Stimulated activated CD8-positive, alpha-beta memory T cell treated with anti-CD3 and anti-CD28 coated beads, Interleukin-4, amount 100 ng/mL, for 48 hours (primary cell): ENCODE results near the gene HSD11B1L.
"Not testable (repeated sequence)": the region's sequence is repeated elsewhere in the genome, so short reads cannot be mapped to it uniquely, and the experiment has no call there.

Experiments used
- DNase-seq: peaks from one replicate; pipeline ENCODE4 v3.0.0-alpha.2; 2020

Gene HSD11B1L

DNA sequence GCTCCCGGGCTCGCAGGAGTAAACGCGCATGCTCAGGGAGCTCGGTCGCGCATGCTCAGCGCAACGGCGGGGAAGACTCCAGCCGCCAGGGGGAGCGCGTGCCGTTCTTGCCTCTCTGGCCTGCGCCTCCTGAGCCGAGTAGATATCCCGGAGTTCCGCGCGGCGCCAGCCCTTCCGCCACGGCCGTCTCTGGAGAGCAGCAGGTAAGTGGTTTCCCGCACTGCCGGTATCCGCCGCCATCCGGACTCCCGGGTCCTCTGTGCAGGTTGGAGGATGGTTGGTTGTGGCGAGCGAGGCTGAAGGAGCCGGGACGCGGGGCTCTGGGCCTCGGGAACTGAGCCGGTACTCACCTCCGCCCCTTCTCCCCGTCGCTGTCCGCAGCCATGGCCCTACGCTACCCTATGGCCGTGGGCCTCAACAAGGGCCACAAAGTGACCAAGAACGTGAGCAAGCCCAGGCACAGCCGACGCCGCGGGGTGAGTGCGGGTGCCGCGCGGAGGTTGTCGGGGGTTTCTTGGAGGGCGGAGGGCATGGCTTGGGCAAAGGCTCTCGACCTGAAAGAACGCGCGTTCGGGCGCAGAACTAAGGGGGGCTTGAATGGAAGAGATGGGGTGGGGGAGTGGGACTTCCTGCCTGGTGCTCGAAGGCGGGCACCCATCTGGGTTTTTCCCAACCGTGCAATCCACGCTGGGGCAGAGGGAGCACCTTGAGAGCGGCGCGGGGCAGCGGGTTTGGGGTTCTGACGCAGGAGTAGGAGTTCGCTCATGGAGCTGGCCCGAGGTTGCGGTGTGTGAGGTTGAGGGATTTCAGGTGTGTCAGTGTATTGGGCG lies 9.5 kb downstream of the HSD11B1L start, which contains the start of gene RPL36:
Gene RPL36 (plus strand): TSS at position 171 of the 830 bp plus-strand sequence. CDS start 213 bp downstream, at position 384.
- peak; percentile 100 for DNase-seq

DNA sequence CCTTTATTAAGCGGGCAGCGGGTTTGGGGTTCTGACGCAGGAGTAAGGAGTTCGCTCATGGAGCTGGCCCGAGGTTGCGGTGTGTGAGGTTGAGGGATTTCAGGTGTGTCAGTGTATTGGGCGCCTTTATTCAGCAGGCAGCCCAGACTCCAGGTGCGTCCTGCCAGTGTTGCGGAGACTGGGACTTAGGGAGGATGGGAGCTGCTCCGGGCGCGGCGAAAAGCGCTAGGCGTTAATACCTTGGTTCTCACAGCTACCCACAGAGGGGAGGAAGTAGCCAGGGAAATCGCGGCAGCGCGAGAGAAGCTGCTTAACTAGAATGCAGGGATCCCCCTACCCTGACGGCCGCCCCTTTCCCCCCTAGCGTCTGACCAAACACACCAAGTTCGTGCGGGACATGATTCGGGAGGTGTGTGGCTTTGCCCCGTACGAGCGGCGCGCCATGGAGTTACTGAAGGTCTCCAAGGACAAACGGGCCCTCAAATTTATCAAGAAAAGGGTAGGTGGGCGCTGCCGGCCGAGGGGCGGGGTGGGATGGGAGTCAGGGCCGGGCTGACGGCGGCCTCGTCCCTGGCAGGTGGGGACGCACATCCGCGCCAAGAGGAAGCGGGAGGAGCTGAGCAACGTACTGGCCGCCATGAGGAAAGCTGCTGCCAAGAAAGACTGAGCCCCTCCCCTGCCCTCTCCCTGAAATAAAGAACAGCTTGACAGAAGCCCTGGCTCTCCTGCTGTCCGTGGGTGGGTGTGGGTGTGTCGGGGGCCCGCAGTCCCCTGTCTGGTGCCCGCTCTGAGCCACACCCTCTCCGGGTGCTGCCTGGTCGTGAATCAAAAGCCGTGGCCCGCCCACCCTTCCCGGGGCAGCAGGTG lies 10.4 kb downstream of the HSD11B1L start:
- DNase-seq = peak; percentile 76

DNA sequence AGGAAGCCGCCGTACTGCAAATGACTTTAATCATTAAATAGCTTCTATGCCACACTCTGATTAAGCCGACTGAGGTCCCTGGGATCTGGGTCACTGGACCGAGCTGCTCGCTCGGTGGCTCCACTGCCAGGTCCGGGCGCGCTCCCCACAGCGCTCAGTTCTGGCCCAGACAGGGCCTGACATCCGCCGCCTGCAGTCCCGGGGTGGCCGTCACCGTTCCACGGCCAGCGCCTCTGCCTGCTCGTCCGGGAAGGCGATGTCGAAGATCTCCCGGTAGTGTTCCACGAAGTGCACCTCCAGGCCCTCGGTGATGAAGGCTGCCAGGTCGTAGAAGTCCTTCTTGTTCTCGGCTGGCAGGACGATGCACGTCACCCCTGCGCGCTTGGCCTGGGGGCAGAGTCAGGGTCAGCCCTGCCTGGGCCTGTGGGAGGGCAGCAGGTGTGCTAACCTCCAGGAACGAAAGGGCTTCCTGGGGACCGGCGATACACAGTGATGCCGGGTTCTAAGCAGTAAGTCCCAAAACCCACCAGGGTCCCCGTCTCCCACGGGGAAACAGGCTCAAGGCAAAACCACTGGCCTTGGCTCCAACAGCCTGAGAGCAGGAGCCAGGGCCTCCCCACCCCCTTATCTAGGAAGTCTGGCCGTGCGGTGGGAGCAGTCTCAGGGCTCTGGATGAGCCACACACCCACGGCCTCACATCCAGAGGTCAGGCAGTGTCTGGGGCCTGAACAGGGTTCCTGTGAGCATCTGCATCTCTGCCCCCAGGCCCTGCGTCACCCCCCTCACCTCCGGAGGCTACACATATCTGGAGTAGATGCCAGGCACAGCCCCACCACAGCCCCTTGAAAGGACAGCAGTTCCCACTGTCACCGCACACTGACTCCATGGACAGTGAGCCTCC lies 11.2 kb downstream of the HSD11B1L start:
- DNase-seq = peak; percentile 56

DNA sequence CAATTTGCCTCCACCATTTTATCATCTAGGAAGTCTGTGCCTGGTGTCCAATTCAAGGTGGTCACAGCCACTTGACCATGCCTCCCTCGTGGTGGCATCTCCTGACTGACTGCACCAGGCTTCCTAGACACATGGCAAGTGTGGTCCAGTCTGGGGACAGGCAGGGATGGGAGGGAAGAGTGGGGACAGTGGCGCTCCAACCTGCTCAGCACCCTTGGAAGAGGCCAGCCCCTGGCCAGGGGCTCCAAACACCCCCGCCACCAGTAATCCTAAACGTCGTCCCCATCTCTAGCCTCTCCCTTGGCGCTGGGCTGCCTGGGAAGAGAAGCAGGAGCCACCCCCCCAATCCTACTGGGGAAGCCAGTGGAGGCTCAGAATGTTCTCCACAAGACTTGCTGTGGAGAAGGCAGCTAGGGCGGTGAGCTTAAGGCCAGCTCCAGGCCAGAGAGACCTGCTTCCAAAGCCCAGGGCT lies 11.9 kb downstream of the HSD11B1L start:
- DNase-seq = peak; percentile 36

DNA sequence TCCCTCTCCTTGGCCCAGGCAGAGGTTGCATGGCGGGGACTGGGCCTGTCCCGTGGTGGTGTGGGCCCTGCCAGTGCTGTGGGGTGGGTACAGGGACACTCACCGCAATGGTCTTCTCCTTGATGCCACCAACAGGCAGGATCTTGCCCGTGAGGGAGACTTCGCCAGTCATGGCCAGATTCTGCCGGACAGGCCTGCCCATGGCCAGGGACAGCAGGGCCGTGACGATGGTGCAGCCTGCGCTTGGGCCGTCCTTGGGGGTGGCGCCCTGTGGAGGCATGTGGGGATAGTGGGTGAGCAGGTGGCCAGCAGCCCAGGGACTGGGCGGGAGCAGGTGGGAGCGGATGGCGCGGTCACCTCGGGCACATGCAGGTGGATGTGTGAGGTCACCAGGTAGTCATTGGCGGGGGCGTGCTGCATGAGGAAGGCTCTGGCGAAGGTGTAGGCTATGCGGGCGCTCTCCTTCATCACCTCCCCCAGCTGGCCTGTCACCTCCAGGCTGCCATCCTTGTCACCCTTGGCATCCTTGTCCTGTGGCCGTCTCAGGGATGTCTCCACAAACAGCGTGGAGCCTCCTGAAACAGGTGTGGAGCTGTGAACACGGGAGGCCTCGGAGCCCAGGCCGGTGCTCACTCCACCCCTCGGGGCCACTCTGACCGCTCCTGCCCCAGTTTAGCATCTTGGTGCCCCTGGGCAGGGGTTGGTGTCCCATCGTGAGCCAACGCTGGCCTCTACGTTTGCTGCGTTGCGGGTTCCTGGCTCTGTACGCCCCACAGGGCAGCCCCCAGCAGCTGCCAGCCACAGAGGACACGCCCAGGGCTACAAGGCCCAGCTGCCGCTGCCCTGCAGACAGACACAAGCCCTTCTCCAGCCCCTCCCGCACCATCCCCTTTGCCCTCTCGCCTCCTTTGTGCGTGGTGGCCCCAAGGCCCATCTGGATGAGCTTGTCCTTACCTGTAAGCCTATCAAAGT lies 12.7 kb downstream of the HSD11B1L start:
- peak; percentile 45 for DNase-seq

DNA sequence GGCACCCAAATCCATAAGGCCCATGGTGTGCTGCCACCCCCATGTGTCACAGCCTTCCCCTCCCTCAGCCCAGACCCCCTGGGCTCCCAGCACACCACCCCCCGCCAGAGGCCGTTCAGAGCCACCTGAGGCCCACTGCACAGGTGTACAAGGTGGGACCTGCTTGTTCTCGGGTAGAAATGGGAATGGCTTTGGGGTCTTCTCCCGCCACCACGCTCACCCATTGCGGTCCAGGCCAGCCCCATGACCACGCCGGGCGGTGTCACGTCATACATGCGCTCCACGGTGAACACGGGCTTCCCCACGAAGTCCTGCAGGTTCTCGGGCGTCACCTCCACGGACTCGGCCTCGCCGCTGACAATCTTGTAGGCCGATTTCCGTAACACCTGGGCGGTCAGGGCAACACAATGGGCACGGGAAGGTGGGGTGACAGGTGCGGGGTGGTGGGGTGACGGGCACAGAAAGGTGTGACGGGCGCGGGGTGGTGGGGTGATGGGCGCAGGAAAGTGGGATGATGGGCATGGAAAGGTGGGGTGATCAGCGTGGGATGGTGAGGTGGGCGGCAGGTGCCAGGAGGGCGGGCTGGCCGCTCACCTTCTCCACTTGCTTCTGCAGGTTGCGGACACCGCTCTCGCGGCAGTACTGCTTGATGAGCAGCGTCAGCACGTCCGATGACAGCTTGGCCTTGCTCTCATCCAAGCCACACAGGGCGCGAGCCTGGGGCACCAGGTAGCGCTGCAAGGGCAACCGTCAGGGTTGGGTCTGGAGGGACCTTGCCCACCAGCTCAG lies 13.5 kb downstream of the HSD11B1L start:
- DNase-seq = peak; percentile 44

DNA sequence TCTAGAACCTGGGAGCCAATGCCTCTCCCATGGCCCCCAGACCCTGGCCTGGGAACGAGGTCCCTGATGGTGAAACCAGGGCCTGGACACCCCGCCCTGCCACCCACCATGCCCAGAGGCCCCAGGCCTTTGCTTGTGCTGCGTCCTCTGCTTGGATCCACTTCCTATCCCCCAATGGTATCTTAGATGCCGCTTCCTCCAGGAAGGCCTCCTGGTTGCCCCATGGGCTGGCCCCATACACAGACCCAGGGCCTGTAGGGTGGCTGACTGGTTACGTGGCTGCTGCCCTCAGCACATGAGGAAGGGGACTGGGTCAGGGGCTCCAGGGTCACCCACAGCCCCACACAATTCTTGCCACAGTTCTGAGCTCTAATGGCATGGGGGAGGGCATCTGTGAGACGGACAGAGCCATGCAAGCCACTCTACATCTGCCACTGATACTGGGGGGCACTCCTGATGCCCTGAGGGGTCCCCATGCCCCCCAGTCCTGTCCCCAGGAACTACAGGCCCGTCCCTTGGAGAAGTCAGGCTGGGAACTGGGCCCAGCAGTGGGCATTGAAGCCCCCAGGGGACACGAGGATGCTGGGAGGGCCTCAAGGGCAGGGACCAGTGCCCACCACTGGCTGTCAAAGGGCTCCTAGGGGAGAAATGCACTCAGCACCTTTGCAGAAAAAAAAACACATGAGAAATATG lies 14.3 kb downstream of the HSD11B1L start:
- DNase-seq = no peak

DNA sequence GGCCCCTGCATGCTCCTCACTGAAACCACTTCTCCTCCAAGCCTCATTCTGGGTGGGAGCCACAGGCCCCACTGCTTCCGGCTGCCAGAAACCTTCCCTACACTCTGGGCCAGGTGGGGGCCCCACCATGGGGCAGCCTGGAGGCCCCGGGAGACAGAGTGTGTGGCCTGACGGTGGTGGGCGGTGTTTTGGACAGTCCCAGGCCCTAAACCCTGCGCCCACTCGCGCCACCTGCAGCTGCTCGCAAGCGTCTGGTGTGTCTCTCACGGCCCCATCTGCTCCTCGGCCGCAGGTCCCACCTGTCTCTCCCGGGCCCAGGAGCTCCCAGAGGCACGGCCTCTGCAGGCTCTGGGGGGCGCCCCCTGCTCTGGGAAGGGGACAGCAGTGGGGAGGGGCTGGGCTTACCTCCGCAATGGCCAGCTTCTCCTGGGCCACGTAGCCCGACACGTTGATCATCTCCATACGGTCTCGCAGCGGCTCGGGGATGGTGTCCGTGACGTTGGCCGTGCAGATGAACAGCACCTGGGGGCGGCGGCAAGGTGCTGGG lies 14.9 kb downstream of the HSD11B1L start:
- DNase-seq = no peak

DNA sequence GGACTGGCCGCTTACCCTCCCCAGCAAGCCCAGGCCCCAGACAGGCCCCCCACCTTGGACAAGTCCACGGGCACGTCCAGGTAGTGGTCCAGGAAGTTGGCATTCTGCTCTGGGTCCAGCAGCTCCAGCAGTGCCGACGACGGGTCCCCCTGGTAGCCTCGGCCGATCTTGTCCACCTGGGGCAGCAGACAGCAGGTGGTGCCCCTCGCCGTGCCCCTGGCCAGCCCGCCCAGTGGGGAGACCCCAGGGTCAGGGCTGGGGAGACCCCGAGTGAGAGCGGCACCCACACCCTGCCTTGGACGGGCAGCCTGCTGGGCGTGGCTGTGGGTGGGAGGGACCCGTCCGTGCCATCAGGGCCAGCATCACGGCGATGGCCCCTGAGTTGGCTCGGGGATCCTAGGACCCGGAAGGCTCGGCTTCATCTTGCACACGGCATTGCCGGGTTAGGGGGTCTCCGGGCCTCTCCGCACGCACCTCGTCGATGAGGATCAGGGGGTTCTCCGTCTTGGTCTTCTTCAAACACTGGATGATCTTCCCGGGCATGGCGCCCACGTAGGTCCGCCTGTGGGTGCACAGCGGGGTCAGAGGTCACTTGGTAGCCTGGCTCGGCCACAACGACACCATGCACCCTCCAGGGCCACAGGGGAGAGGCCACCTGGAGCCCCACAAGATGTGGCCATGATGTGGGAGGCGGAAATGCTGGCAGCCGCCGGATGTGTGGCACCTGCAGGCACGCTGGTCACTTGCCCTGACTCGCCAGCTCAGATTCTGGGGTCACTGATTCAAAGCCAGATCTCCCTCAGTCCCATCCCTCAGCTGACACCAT lies 15.6 kb downstream of the HSD11B1L start:
- DNase-seq = no peak

DNA sequence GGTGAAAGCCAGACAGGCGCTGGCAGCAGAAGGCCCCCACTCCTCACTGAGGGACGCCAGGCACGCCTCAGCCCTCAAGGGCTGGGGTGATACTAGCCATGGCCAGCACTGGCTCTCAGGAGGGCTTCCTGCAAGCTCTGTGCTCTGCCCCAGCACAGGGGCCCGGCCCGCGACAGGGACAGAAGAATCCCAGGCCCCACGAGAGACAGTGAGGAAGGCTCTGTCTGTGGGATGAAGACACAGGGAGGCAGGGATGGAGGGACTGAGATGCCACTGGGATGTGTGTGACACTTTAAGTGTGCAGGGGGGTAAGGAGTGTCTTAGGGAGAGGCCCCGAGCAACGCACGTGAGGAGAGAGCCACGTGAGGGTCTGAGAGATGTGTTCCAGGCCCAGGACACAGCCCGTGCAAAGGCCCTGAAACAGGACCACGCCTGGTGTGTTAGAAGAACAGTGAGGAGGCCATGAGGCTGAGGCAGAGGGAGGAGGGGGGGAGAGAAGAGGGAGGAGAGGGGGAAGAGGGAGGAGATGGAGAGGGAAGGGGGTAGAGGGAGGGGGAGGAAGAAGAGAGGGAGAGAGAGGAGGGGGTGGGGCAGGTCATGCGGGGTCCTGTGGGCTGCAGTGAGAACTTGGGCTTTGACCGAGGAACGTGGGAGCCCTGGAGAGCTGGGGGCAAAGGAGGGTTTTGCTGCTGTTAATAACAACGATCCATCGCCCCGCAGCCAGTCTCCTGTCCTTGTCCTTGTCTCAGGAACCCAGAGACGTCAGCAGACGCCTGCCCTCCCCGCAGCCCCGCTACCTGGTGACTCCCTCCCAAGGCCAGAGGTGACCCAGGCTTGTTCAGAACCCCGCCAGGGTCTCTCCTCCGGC lies 16.4 kb downstream of the HSD11B1L start:
- DNase-seq = no peak

DNA sequence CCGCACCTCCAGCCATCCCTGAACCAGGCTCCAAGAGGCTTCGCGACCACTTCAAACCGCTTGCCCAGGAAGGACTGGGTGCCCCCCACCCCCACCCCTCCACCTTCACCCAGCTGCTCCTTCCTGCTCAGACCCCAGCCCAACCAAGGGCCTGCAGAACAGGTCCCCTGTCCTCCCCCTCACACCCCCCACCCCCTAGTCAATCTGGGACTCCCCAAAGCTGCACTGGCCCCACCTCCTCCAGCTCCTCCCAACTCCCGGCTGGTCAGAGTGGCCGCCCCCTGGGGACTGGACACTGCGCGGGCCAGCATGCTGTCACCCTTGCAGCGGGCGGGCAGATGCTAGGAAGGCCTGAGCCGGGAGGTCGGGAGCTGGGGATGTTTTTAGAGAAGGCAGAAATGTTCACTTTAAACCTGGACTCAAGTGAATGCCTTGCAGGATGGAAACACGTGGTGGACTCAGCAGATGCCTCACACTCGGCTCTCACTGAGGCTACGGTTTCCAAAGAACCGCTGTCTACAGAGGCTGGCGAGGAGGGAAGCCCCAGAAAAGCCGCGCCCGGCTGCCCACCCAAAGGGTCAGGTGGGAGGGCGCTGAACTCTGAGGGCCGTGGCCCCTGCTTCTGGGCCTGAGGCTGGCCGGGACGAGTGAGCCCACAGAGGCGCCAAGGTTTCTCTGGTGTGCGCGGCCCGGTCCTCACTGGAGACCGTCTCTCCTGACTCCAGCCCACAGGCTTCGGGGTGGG lies 17.2 kb downstream of the HSD11B1L start:
- no peak for DNase-seq

DNA sequence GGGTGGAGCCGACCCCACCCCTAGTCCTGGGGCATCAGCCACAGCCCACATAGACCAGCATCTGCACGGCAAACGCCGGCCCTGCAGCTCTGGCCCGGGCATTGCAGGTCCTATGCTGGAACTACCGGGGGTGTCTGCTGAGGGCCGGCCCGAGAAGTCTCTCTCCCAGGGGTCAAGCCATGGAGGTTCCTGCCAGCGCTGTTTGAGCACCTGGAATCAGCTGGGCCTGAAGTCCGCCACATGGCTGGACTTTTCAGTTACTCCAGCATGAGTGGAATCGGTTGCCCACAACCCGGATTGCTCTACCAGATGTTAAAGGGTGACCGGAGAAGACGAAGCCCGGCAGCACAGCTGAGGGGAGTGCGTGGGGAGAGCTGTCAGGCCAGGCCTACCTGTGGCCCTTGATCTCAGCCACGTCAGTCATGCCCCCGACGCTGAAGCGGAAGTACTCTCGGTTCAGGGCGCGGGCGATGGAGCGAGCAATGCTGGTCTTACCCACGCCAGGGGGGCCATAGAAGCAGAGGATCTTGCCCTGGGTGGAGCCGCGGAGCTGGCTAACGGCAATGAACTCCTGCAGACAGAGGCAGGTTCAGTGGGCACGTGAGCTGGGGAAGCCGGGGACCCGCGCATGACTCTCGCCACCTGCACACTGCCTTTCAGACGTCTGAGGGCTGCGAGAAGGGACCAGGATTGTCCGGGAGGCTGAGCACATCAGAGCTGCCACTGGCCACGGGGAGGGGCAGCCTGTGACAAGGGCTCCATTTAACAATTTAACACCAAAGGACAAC lies 18.0 kb downstream of the HSD11B1L start:
- no peak for DNase-seq

DNA sequence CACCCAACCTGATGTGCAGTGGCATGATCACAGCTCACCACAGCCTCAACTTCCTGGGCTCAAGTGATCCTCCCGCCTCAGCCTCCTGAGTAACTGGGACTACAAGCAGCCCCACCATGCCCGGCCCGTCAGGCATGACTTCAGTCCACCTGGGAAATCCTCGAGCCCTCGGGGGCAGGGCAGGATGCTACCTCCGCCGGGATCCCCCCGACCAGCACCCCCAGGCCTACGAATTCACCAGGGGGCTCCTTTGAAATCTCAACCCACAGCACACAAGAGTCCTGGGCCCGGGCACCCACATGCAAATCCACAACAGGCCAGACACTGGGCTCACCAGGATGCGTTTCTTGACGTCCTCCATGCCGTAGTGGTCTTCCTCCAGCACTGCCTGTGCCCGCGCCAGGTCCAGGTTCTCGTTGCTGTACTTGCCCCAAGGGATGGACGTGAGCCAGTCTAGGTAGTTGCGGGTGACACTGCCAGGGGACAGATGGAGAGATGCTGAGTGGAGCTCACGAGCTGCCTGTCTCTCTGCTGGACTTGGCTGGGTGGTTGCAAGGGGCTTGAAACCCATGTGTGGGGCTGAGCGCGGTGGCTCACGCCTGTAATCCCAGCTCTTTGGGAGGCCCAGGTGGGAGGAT lies 19.7 kb downstream of the HSD11B1L start:
- DNase-seq = no peak

DNA sequence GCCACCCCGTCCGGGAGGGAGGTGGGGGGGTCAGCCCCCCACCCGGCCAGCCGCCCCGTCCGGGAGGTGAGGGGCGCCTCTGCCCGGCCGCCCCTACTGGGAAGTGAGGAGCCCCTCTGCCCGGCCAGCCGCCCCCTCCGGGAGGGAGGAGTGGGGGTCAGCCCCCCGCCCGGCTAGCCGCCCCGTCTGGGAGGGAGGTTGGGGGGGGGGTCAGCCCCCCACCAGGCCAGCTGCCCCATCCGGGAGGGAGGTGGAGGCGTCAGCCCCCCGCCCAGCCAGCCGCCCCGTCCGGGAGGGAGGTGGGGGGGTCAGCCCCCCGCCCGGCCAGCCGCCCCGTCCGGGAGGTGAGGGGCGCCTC lies 21.2 kb downstream of the HSD11B1L start:
- DNase-seq = not testable (repeated sequence)
